ENCODE data around the gene AUTS2. TPM values are rescaled to one million over a fixed set of nuclear protein-coding genes. Genes with fewer than 3 reads are reported as not detected.

AUTS2 gene
- total RNA-seq, 4 donors from 2014 or later, result 14.9 to 27.2 (median 17.5) TPM

GRCh38 chr7:70259502-70259901 is 661.2 kb downstream of the AUTS2 start:
- no peak for TF ChIP-seq POLR2A (IDR thresholded peaks at IDR 0.05)
- TF ChIP-seq CTCF (IDR thresholded peaks at IDR 0.05), result no peak
- peaks cover 0 to 5% of the 10 kb centered on the region in 2 donors for H3K4me1 ChIP-seq
- H3K27ac ChIP-seq, result no peak overlapping the region
- WGBS, 2 donors, result 60 to 77% methylated on average over 1 of the region's 1 CpG
- no peaks in the 10 kb centered on the region for H3K27me3 ChIP-seq
- no peaks in the 10 kb centered on the region for H3K36me3 ChIP-seq
- peak; percentile 3 to 8 for DNase-seq
- intact Hi-C loops (cut with DNase I), result no loop called here
- no peak overlapping the region for H3K4me3 ChIP-seq (replicated peaks in 1 of 3)
- H3K9me3 ChIP-seq, result no peaks in the 10 kb centered on the region

- Histone ChIP-seq H3K4me1 (peaks cover 0 to 5% of the 10 kb centered on the region in 2 donors), H3K36me3 (no peaks in the 10 kb centered on the region), H3K27ac (no peak overlapping the region), H3K4me3 (replicated peaks in 1 of 3) (no peak overlapping the region), H3K9me3 (no peaks in the 10 kb centered on the region), H3K27me3 (no peaks in the 10 kb centered on the region)
- whole genome bisulfite sequencing, 2 donors, result 88 to 90% methylated on average over 7 of the region's 7 CpGs
- no peak for TF ChIP-seq POLR2A (IDR thresholded peaks at IDR 0.05)
- TF ChIP-seq CTCF (IDR thresholded peaks at IDR 0.05), result no peak
- intact Hi-C loops (cut with DNase I), result no loop called here
- no peak for DNase-seq
These were observed 665.4 kb downstream of the AUTS2 start for GRCh38 chr7:70263471-70264255.

- no peaks in the 10 kb centered on the region for H3K4me1 ChIP-seq
These were observed 667.9 kb downstream of the AUTS2 start for GRCh38 chr7:70266186-70266585.

GRCh38 chr7:70267381-70268120 is 669.3 kb downstream of the AUTS2 start:
- Histone ChIP-seq H3K27ac (no peak overlapping the region), H3K4me3 (replicated peaks in 1 of 3) (no peak overlapping the region), H3K27me3 (no peaks in the 10 kb centered on the region), H3K4me1 (no peaks in the 10 kb centered on the region), H3K36me3 (no peaks in the 10 kb centered on the region), H3K9me3 (no peaks in the 10 kb centered on the region)
- intact Hi-C loops (cut with DNase I), result no loop called here
- DNase-seq, result no peak
- 74 to 85% methylated on average over 5 of the region's 5 CpGs for WGBS, 2 donors
- TF ChIP-seq CTCF (IDR thresholded peaks at IDR 0.05), result no peak
- TF ChIP-seq POLR2A (IDR thresholded peaks at IDR 0.05), result no peak

More at GRCh38 chr7:70266186-70266585, 667.9 kb downstream of the AUTS2 start:
- H3K27ac ChIP-seq, result no peak overlapping the region
- DNase-seq, result no peak
- WGBS, 2 donors, result 93 to 94% methylated on average over 2 of the region's 2 CpGs
- H3K27me3 ChIP-seq, result no peaks in the 10 kb centered on the region
- intact Hi-C loops (cut with DNase I), result no loop called here
- TF ChIP-seq CTCF (IDR thresholded peaks at IDR 0.05) (no peak), POLR2A (IDR thresholded peaks at IDR 0.05) (no peak)
- no peaks in the 10 kb centered on the region for H3K36me3 ChIP-seq
- H3K4me3 ChIP-seq (replicated peaks in 1 of 3), result no peak overlapping the region
- H3K9me3 ChIP-seq, result no peaks in the 10 kb centered on the region

- no peak overlapping the region for H3K4me3 ChIP-seq (replicated peaks in 1 of 3)
- no peaks in the 10 kb centered on the region for H3K9me3 ChIP-seq
- no peak for TF ChIP-seq CTCF (IDR thresholded peaks at IDR 0.05)
- no peak for TF ChIP-seq POLR2A (IDR thresholded peaks at IDR 0.05)
- WGBS, 2 donors, result 80 to 84% methylated on average over 2 of the region's 2 CpGs
- no peaks in the 10 kb centered on the region for H3K36me3 ChIP-seq
- H3K27ac ChIP-seq, result no peak overlapping the region
- DNase-seq, result no peak
- H3K27me3 ChIP-seq, result no peaks in the 10 kb centered on the region
- no peaks in the 10 kb centered on the region for H3K4me1 ChIP-seq
- intact Hi-C loops (cut with DNase I), result no loop called here
These were observed 669.9 kb downstream of the AUTS2 start for GRCh38 chr7:70268179-70268578.

All from thyroid gland (tissue), 4 donors.